HEK293T (cell line): ENCODE results near the gene CDH4.

ENCODE experiments used
- CTCF ChIA-PET: fragments of 350-600 bp; formaldehyde crosslinking; extraction: SDS; loops from one replicate; lab custom pipeline; 2021; ENCODE audit warnings: antibody characterized with exemption, inconsistent platforms; lab: Yijun Ruan, JAX
- POLR2A ChIA-PET: fragments of 350-600 bp; formaldehyde crosslinking; extraction: SDS; loops from one replicate; lab custom pipeline; 2020; ENCODE audit warnings: antibody characterized with exemption, inconsistent platforms; lab: Yijun Ruan, JAX
- DNase-seq: peaks from one replicate; pipeline ENCODE4 v3.0.0; 2012; ENCODE audit warnings: mixed read lengths; ENCODE audit errors: extremely low spot score
- ARNT ChIP-seq: fragments of 450-650 bp; IDR thresholded peaks from 2 replicates; pipeline ENCODE4 v1.6.1; 2017; ENCODE audit warnings: mild to moderate bottlenecking
- BHLHE40 ChIP-seq: fragments of 450-650 bp; IDR thresholded peaks from 2 replicates; pipeline ENCODE4 v1.6.1; 2016; ENCODE audit warnings: mild to moderate bottlenecking, moderate library complexity, borderline replicate concordance
- CTBP1 ChIP-seq: fragments of 450-650 bp; IDR thresholded peaks from 2 replicates; pipeline ENCODE4 v1.6.1; 2016; ENCODE audit warnings: borderline replicate concordance
- ELF4 ChIP-seq: fragments of 450-650 bp; IDR thresholded peaks from 2 replicates; pipeline ENCODE4 v1.6.1; 2017; ENCODE audit warnings: antibody characterized with exemption
- FOXA1 ChIP-seq: fragments of 450-650 bp; IDR thresholded peaks from 2 replicates; pipeline ENCODE4 v1.6.1; 2016; ENCODE audit warnings: mild to moderate bottlenecking
- FOXK2 ChIP-seq: fragments of 450-650 bp; IDR thresholded peaks from 2 replicates; pipeline ENCODE4 v1.6.1; 2016; ENCODE audit warnings: mild to moderate bottlenecking
- FOXM1 ChIP-seq: fragments of 450-650 bp; IDR thresholded peaks from 2 replicates; pipeline ENCODE4 v1.6.1; 2017; ENCODE audit warnings: mild to moderate bottlenecking, borderline replicate concordance
- HDGF ChIP-seq: fragments of 450-650 bp; IDR thresholded peaks from 2 replicates; pipeline ENCODE4 v1.6.1; 2017; ENCODE audit warnings: antibody characterized with exemption, borderline replicate concordance
- L3MBTL2 ChIP-seq: fragments of 450-650 bp; conservative IDR thresholded peaks from 2 replicates; pipeline ENCODE4 v1.6.1; 2016; ENCODE audit warnings: mild to moderate bottlenecking
- LEF1 ChIP-seq: fragments of 450-650 bp; IDR thresholded peaks from 2 replicates; pipeline ENCODE4 v1.6.1; 2017; ENCODE audit warnings: mild to moderate bottlenecking, borderline replicate concordance
- NFRKB ChIP-seq: fragments of 450-650 bp; IDR thresholded peaks from 2 replicates; pipeline ENCODE4 v1.6.1; 2016; ENCODE audit warnings: mild to moderate bottlenecking, moderate library complexity
- SP1 ChIP-seq: fragments of 450-650 bp; IDR thresholded peaks from 2 replicates; pipeline ENCODE4 v1.6.1; 2017
- SUZ12 ChIP-seq: fragments of 450-650 bp; IDR thresholded peaks from 2 replicates; pipeline ENCODE4 v1.6.1; 2016; ENCODE audit warnings: mild to moderate bottlenecking
- TARDBP ChIP-seq: fragments of 450-650 bp; IDR thresholded peaks from 2 replicates; pipeline ENCODE4 v1.6.1; 2016
- ZNF384 ChIP-seq: fragments of 450-650 bp; IDR thresholded peaks from 2 replicates; pipeline ENCODE4 v1.6.1; 2016
- TF ChIP-seq, protein P1 (sequence below): fragments of 450-650 bp; IDR thresholded peaks from 2 replicates; pipeline ENCODE4 v1.6.1; 2016

Gene CDH4

DNA sequence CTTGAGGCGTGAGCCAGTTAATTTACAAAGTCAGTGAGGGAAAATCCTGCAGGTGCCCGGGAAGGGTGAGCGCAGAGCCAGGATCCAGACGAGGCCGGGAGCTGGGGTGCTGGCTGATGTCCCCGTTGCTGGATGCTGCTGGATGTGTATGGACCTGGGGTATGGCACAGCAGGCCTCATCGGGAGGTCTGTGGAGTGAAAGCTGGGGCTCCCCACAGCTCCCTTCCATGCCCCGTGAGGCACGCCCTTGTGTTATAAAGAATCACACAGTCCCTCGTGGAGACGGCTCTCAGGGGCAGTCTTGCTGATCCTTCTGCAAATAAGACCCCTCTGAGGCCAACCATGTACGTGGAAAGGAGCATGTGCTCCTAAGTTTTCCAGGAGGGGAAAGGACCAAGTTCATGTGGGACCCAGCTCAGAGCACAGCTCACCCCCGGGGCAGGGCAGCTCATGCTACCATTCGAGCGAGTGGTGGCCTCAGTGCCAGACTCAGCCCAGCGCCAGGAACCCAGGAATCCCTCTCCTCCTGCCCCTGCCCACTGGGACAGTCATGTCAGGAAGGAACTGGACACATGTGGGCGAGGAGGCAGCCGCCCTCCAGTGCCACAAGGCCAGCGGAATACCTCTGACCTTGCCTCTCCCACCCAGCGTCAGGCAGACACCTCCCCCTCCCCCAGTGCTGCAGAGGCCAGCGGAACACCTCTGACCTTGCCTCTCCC, 97.5 kb downstream of the CDH4 start:
- no peak for DNase-seq
- POLR2A ChIA-PET = no interaction called here
- TF ChIP-seq FOXA1 = no peak
- TF ChIP-seq FOXK2 = no peak
- TF ChIP-seq, protein P1, sequence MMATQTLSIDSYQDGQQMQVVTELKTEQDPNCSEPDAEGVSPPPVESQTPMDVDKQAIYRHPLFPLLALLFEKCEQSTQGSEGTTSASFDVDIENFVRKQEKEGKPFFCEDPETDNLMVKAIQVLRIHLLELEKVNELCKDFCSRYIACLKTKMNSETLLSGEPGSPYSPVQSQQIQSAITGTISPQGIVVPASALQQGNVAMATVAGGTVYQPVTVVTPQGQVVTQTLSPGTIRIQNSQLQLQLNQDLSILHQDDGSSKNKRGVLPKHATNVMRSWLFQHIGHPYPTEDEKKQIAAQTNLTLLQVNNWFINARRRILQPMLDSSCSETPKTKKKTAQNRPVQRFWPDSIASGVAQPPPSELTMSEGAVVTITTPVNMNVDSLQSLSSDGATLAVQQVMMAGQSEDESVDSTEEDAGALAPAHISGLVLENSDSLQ = no peak
- no peak for TF ChIP-seq CTBP1
- no peak for TF ChIP-seq HDGF
- TF ChIP-seq ELF4 = no peak
- TF ChIP-seq SP1 = no peak
- no peak for TF ChIP-seq L3MBTL2
- no peak for TF ChIP-seq LEF1
- no peak for TF ChIP-seq TARDBP
- no peak for TF ChIP-seq BHLHE40
- no peak for TF ChIP-seq FOXM1
- TF ChIP-seq ARNT = no peak
- no peak for TF ChIP-seq NFRKB
- no peak for TF ChIP-seq ZNF384
- TF ChIP-seq SUZ12 = no peak
- CTCF ChIA-PET = no interaction called here

DNA sequence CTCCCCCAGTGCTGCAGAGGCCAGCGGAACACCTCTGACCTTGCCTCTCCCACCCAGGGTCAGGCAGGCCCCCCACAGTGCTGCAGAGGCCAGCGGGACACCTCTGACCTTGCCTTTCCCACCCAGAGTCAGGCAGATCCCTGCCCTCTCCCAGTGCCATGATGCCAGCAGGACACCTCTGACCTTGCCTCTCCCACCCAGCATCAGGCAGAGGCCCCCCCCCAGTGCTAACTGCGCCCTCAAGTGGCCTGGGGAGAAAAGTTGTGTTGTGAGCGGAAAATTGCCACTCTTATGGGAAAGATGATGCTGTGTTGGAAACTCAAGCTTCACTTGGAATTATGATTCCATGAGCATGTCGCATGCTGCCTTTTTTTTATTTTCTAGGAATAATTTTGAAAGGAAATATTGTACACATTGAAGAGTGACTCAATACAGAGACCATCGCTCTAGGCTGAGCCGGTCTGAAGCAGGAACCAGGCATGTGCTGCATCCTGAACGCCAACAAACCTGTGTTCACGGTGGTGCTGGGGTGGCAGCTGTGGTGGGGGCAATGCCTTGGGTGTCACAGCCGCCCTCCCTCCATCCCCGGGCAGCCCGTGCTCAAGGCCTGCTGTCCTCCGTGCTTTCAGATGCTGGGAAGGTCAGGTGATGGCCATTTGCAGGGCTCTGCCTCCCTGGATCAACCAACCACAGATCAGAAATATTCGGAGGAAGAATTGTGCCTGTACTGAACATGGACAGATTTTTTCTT, 98.6 kb downstream of the CDH4 start:
- POLR2A ChIA-PET = no interaction called here
- no peak for DNase-seq
- no peak for TF ChIP-seq LEF1
- TF ChIP-seq FOXA1 = no peak
- no peak for TF ChIP-seq L3MBTL2
- TF ChIP-seq CTBP1 = no peak
- no peak for TF ChIP-seq HDGF
- TF ChIP-seq, protein P1 = no peak
- TF ChIP-seq SUZ12 = no peak
- no peak for TF ChIP-seq FOXK2
- TF ChIP-seq ARNT = no peak
- no peak for TF ChIP-seq ZNF384
- no peak for TF ChIP-seq BHLHE40
- TF ChIP-seq SP1 = no peak
- no peak for TF ChIP-seq FOXM1
- no peak for TF ChIP-seq TARDBP
- TF ChIP-seq ELF4 = no peak
- TF ChIP-seq NFRKB = no peak
- CTCF ChIA-PET = no interaction called here

DNA sequence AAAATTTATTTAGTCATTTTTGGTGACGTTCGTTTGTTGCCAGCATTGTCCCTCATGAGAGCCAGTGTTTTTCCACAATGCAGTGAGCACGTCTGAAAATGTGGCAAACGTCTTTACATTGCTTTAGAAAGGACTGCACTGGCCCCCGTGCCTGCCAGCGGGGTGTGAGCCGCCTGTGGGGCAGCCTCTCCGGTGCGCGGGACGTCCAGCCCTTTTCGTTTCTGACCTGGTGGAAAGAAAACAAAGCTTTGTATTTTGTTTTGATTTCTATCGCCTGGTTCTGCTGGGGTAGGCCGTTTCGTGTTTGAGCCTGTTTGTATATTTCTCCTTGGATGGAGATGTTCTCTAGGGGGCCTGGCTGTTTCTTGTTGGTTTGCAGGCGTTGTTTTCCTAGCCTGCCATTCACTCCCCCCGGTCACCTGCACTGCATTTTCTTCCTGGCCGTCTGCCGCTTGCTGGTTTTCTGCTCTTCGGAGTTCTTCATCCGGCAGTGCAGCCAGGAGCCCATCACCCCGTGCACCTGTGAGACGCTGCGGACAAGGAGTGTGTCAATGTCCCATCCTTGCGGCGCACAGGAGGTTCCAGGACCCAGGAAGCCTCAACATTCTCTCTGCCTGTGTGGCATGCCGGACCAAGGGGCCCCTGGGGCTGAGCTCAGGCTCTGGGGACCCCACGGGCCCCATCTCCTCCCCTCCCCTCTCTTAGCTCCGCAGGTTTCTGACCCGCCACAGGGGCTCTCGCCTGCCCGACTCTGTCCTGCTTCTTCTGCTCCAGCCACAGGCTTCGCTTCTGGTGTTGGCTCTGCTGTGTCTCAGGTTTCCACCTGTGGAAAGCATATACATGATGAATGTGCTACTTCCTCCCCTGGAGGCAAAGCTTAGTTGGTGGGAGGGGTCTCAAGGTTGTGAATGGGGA, 100.5 kb downstream of the CDH4 start:
- ChIA-PET POLR2A (no interaction called here), CTCF (interaction anchor here (0.6 kb wide), 1 partner anchor 58 kb away, joined by 3 read pairs; no protein-coding TSS in a partner anchor)
- TF ChIP-seq L3MBTL2 = no peak
- no peak for TF ChIP-seq CTBP1
- no peak for TF ChIP-seq SUZ12
- no peak for TF ChIP-seq NFRKB
- TF ChIP-seq FOXA1 = no peak
- TF ChIP-seq HDGF = no peak
- TF ChIP-seq ARNT = no peak
- no peak for TF ChIP-seq ZNF384
- TF ChIP-seq FOXK2 = no peak
- no peak for TF ChIP-seq ELF4
- TF ChIP-seq TARDBP = no peak
- TF ChIP-seq FOXM1 = no peak
- TF ChIP-seq SP1 = no peak
- no peak for TF ChIP-seq LEF1
- no peak for TF ChIP-seq BHLHE40
- TF ChIP-seq, protein P1 = no peak
- DNase-seq = peak; percentile 15

DNA sequence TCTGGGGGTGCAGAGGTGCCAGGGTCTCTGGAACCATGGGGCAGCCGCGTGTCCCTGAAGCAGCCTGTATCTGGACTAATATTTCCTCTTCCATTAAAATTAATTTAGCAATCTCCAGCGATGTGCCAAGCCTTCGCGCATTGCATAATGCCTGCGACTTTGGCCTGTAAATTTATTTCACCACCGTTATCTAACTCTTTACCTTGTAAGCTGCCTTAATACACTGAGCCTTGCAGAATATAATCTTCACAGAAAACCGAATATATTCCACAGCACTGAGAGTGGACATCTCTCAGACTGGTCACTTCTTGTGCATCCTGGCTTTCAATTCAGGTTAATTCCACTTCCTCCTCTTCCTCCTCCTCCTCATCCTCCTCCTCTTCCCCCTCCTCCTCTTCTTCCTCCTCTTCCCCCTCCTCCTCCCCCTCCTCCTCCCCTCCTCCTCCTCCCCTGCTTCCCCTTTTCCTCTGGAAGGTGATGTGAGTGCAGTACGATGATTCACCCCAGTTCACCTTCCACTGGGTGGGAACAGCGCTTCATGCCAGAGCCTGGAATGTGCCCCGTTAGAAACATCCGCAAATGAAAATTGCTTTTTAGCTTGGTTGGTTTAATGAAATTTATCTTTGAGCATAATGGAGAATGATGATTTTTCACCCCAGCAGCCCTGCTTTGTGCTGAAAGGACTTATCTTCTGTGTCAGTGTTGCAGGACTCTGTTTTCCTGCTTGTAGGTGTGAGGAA, 101.4 kb downstream of the CDH4 start:
- CTCF ChIA-PET = no interaction called here
- TF ChIP-seq FOXK2 (no peak), TARDBP (no peak), ELF4 (no peak), HDGF (no peak), L3MBTL2 (no peak), FOXM1 (no peak), CTBP1 (no peak), FOXA1 (no peak), ARNT (no peak)
- TF ChIP-seq, protein P1 = no peak
- DNase-seq = no peak

More for the DNA sequence above, 101.4 kb downstream of the CDH4 start:
- POLR2A ChIA-PET = no interaction called here
